Breast epithelium (tissue), 4 donors: ENCODE results near the gene MAFB. TPM values are rescaled to one million over a fixed set of nuclear protein-coding genes. Genes with fewer than 3 reads are reported as not detected.

Experiments
- DNase-seq, 2 donors: peaks; one replicate each; pipeline ENCODE4 v3.0.0-alpha.2; 2019; ENCODE audit warnings: low spot score in 2 of 2
- H3K27ac ChIP-seq, 2 donors: fragments of 200-600 bp; sonication (generic) in 1 of 2; one replicate each; pipeline ENCODE4 v1.5.1; 2016 to 2019; ENCODE audit warnings: mild to moderate bottlenecking in 1 of 2
- H3K27me3 ChIP-seq, 2 donors: fragments of 200-600 bp; sonication (generic) in 1 of 2; one replicate each; pipeline versions ENCODE4 v1.5.1 to v1.6.0; 2017 to 2019; ENCODE audit warnings: control low read depth in 1 of 2, mild to moderate bottlenecking in 1 of 2
- H3K36me3 ChIP-seq: fragments of 200-600 bp; one replicate; pipeline ENCODE4 v1.5.1; 2019
- H3K4me1 ChIP-seq, 2 donors: fragments of 200-600 bp; sonication (generic); one replicate each; pipeline ENCODE4 v1.5.1; 2016 to 2019; ENCODE audit warnings: control low read depth in 1 of 2
- H3K4me3 ChIP-seq, 3 donors: fragments of 200-600 bp; sonication (generic); 1 replicate in 2 of 3; 2 replicates in 1 of 3; pipeline ENCODE4 v1.5.1; 2016 to 2019; ENCODE audit warnings: mild to moderate bottlenecking in 3 of 3, moderate library complexity in 2 of 3
- H3K9me3 ChIP-seq, 2 donors: fragments of 200-600 bp; sonication (generic) in 1 of 2; one replicate each; pipeline ENCODE4 v1.5.1; 2016 to 2019; ENCODE audit warnings: control low read depth in 1 of 2
- POLR2A ChIP-seq: fragments of 450-650 bp; IDR thresholded peaks from one replicate; pipeline ENCODE4 v1.6.1; 2016; ENCODE audit warnings: antibody characterized with exemption, mild to moderate bottlenecking, moderate library complexity
- POLR2AphosphoS5 ChIP-seq, 3 donors: sonication (generic); formaldehyde crosslinking; IDR thresholded peaks; one replicate each; pipeline ENCODE4 v1.6.1; 2017; ENCODE audit warnings: antibody characterized with exemption in 3 of 3
- intact Hi-C: fragments of 100-400 bp; cut with DNase I; formaldehyde crosslinking; loops from one replicate; pipeline ENCODE4 v1.15.1; 2023; ENCODE audit warnings: low total_unique reads
- total RNA-seq, 3 donors: library from RNA; depleted of rRNA; stranded (reverse); fragments of >200 nt; gene quantifications; one replicate each; pipeline ENCODE4 v1.1.0, GENCODE V29; 2016
- TF ChIP-seq, protein P1 (sequence below), 3 donors: fragments of 450-650 bp; IDR thresholded peaks; one replicate each; pipeline ENCODE4 v1.5.1; 2016 to 2017; ENCODE audit warnings: antibody characterized with exemption in 3 of 3, mild to moderate bottlenecking in 3 of 3, moderate library complexity in 3 of 3

MAFB gene
- total RNA-seq, 3 donors from 2014 or later: 39.0 to 148 (median 43.9) TPM

DNA sequence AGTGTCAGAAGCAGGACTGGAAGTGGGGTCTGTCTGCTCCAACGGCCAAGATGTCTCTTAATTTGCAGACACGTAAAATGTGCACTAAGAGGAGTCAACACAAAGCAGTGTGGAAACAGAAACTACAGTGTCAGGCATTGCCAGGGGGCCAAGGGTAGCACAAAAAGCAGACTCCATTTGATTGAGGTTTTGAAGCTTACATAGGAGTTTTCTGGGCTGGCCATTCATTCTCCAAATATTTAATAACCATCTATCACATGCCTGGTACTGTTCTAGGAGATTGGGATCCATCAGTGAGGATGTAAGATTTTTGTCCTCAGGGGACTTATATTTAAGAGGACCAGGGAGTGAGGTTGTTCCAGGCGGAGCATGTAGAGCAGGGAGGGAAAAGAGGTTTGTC, 29.5 kb downstream of the MAFB start:
- no peak for DNase-seq
- peaks cover 0 to 4% of the 10 kb centered on the region in 2 donors for H3K4me1 ChIP-seq
- no peaks in the 10 kb centered on the region for H3K9me3 ChIP-seq
- H3K4me3 ChIP-seq: no peak overlapping the region
- TF ChIP-seq, protein P1, sequence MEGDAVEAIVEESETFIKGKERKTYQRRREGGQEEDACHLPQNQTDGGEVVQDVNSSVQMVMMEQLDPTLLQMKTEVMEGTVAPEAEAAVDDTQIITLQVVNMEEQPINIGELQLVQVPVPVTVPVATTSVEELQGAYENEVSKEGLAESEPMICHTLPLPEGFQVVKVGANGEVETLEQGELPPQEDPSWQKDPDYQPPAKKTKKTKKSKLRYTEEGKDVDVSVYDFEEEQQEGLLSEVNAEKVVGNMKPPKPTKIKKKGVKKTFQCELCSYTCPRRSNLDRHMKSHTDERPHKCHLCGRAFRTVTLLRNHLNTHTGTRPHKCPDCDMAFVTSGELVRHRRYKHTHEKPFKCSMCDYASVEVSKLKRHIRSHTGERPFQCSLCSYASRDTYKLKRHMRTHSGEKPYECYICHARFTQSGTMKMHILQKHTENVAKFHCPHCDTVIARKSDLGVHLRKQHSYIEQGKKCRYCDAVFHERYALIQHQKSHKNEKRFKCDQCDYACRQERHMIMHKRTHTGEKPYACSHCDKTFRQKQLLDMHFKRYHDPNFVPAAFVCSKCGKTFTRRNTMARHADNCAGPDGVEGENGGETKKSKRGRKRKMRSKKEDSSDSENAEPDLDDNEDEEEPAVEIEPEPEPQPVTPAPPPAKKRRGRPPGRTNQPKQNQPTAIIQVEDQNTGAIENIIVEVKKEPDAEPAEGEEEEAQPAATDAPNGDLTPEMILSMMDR (IDR thresholded peaks at IDR 0.05): no peak
- no peak for TF ChIP-seq POLR2A
- TF ChIP-seq POLR2AphosphoS5 (IDR thresholded peaks at IDR 0.05): no peak
- intact Hi-C loops: no loop called here
- no peaks in the 10 kb centered on the region for H3K27me3 ChIP-seq
- H3K27ac ChIP-seq: no peak overlapping the region
- H3K36me3 ChIP-seq: no peaks in the 10 kb centered on the region

DNA sequence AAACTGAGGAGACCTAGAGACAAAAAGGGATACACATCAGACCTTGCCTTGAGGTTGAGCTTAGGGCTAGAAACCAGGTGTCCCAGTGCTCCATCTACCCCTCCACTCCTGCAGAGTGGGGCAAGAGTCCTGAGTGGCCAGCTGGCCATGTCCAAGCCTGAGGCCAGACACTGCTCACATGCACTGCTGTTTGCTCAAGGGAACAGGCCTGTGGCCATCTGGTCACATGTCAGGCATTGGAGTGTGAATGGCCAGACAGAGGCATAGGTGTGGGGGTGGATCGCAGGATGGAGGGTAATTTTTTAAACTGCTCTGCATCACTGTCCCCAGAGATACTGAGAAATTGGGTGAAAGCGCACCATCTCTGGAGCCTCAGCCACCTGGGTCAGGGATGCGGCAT, 30.5 kb downstream of the MAFB start:
- Histone ChIP-seq H3K36me3 (no peaks in the 10 kb centered on the region), H3K27ac (no peak overlapping the region), H3K4me3 (no peak overlapping the region), H3K4me1 (peaks cover 0 to 4% of the 10 kb centered on the region in 2 donors), H3K9me3 (no peaks in the 10 kb centered on the region), H3K27me3 (no peaks in the 10 kb centered on the region)
- no peak for DNase-seq
- intact Hi-C loops: no loop called here
- TF ChIP-seq, protein P1 (IDR thresholded peaks at IDR 0.05): no peak
- no peak for TF ChIP-seq POLR2AphosphoS5 (IDR thresholded peaks at IDR 0.05)
- no peak for TF ChIP-seq POLR2A

DNA sequence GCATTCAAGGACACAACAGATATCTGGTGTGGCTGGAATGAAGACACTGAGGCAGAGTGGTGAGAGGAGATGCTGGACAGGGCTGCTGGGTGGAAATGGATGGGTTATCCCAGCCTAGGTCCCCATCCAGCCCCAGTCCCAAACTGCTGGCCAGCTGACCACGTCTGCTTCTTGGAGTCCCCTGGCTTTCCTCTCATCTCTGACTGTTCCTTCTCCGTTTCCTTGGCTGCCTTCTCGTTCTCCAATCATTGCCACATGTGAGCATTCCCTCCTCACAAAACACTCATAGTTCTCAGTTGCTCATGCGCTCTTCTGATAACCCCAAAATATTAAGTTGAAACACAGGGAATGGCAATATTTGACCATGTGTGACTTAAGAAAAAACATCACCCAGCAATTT, 31.5 kb downstream of the MAFB start:
- Histone ChIP-seq H3K4me3 (no peak overlapping the region), H3K27ac (peak overlapping the region; percentile 52 to 80), H3K27me3 (no peaks in the 10 kb centered on the region), H3K9me3 (no peaks in the 10 kb centered on the region), H3K36me3 (no peaks in the 10 kb centered on the region), H3K4me1 (peaks cover 0 to 4% of the 10 kb centered on the region in 2 donors)
- TF ChIP-seq POLR2A (no peak), POLR2AphosphoS5 (IDR thresholded peaks at IDR 0.05) (no peak)
- TF ChIP-seq, protein P1 (IDR thresholded peaks at IDR 0.05): no peak
- no peak for DNase-seq
- intact Hi-C loops: no loop called here

DNA sequence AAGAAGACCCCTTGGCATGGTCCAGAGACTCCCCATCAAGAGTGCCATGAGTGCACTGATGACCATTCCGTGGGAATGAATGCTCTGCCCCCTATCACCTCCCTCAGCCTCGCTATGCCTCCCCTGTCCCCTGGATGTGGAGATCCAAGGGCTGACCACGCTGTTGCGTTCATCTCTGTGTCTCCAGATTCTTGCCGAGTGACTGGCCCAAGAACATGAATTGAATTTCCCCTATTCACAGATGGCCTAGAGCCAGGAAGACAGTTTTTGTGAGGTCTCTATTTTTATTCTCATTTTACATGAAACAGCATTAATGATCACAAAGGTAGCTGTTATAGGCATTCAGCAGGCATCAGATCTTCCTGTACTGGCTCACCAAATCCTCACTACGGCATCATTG, 33.6 kb downstream of the MAFB start:
- Histone ChIP-seq H3K27me3 (no peaks in the 10 kb centered on the region), H3K9me3 (no peaks in the 10 kb centered on the region), H3K4me1 (peaks cover 4 to 7% of the 10 kb centered on the region in 2 donors), H3K36me3 (no peaks in the 10 kb centered on the region), H3K27ac (peak overlapping the region; percentile 46 to 65), H3K4me3 (no peak overlapping the region)
- intact Hi-C loops: no loop called here
- DNase-seq: no peak
- TF ChIP-seq, protein P1 (IDR thresholded peaks at IDR 0.05): no peak
- TF ChIP-seq POLR2A (no peak), POLR2AphosphoS5 (IDR thresholded peaks at IDR 0.05) (no peak)

DNA sequence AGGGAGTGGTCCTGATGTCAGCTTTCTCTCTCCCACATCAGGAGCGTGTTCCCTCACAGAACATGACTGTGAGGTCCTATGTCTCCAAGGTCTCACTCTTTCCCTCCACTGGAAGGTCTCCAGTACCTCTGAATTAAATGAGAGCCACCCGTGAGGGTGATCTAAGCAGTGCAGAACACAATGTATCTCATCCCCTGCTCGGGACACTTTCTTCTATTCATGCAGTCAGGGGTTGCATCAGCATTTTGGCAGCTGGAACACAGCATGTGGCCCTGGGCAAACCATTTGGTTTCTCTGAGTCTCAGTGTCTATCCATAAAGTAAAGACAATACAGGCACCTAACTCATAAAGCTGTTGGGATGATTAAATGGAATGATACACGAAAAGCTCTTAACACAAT, 34.2 kb downstream of the MAFB start:
- intact Hi-C loops: no loop called here
- no peaks in the 10 kb centered on the region for H3K36me3 ChIP-seq
- peak in 1 of 2 donors; percentile 85 for DNase-seq
- TF ChIP-seq, protein P1 (IDR thresholded peaks at IDR 0.05): peak in 1 of 3 donors; percentile 33
- peak in 2 of 3 donors; percentile 72 to 77 for TF ChIP-seq POLR2AphosphoS5 (IDR thresholded peaks at IDR 0.05)
- TF ChIP-seq POLR2A: no peak
- no peaks in the 10 kb centered on the region for H3K9me3 ChIP-seq
- H3K27ac ChIP-seq: peak overlapping the region; percentile 46 to 65
- H3K4me3 ChIP-seq: no peak overlapping the region
- no peaks in the 10 kb centered on the region for H3K27me3 ChIP-seq
- H3K4me1 ChIP-seq: peaks cover 4 to 7% of the 10 kb centered on the region in 2 donors
